Measurements from ENCODE around the gene DLL4. TPM values are rescaled to one million over a fixed set of nuclear protein-coding genes. Genes with fewer than 3 reads are reported as not detected.

DLL4 gene
- total RNA-seq, 2 donors from 2014 or later: 0.20 to 0.64 TPM

- no peaks in the 10 kb centered on the region for H3K36me3 ChIP-seq (ENCODE audit: control insufficient read depth, insufficient read depth, low read length)
- H3K4me3 Mint-ChIP-seq: no peak overlapping the region
- H3K9me3 Mint-ChIP-seq: no peaks in the 10 kb centered on the region
- no peaks in the 10 kb centered on the region for H3K36me3 Mint-ChIP-seq (ENCODE audit: low read depth)
- TF ChIP-seq CTCF (conservative IDR thresholded peaks at IDR 0.05): peak; percentile 57
- H3K4me1 Mint-ChIP-seq: no peaks in the 10 kb centered on the region
- WGBS, 2 experiments (ENCODE audit: insufficient coverage in 1 of 2, insufficient read length in 1 of 2): 68 to 82% methylated on average over 5 to 11 of the region's 11 CpGs
- no peak overlapping the region for H3K4me3 ChIP-seq (ENCODE audit: low read length)
- no peak overlapping the region for H3K27ac Mint-ChIP-seq
- H3K27me3 ChIP-seq (ENCODE audit: control insufficient read depth, insufficient read depth, low read length, poor library complexity, severe bottlenecking): peaks cover 39% of the 10 kb centered on the region
- no peaks in the 10 kb centered on the region for H3K9me3 ChIP-seq (ENCODE audit: control insufficient read depth, low read length)
- no peaks in the 10 kb centered on the region for H3K4me1 ChIP-seq (ENCODE audit: control insufficient read depth, insufficient read depth, low read length)
- H3K27ac ChIP-seq (ENCODE audit: low read depth, low read length): no peak overlapping the region
- H3K9ac ChIP-seq (ENCODE audit: extremely low read depth, low read length, poor library complexity, severe bottlenecking): no peak overlapping the region
- no peak for DNase-seq
- H3K27me3 Mint-ChIP-seq (ENCODE audit: insufficient read depth): peaks cover 61% of the 10 kb centered on the region
Measured at GRCh38 chr15:40917585-40917984, 11.6 kb upstream of the DLL4 start.

GRCh38 chr15:40918146-40918798, 10.9 kb upstream of the DLL4 start:
- Histone ChIP-seq H3K4me1 (ENCODE audit: control insufficient read depth, insufficient read depth, low read length) (no peaks in the 10 kb centered on the region), H3K36me3 (ENCODE audit: control insufficient read depth, insufficient read depth, low read length) (no peaks in the 10 kb centered on the region), H3K27ac (ENCODE audit: low read depth, low read length) (no peak overlapping the region), H3K27me3 (ENCODE audit: control insufficient read depth, insufficient read depth, low read length, poor library complexity, severe bottlenecking) (peaks cover 46% of the 10 kb centered on the region), H3K4me3 (ENCODE audit: low read length) (no peak overlapping the region), H3K9me3 (ENCODE audit: control insufficient read depth, low read length) (no peaks in the 10 kb centered on the region), H3K9ac (ENCODE audit: extremely low read depth, low read length, poor library complexity, severe bottlenecking) (no peak overlapping the region)
- Mint-ChIP-seq H3K9me3 (no peaks in the 10 kb centered on the region), H3K36me3 (ENCODE audit: low read depth) (no peaks in the 10 kb centered on the region), H3K4me1 (no peaks in the 10 kb centered on the region), H3K4me3 (no peak overlapping the region), H3K27me3 (ENCODE audit: insufficient read depth) (peaks cover 68% of the 10 kb centered on the region), H3K27ac (no peak overlapping the region)
- no peak for TF ChIP-seq CTCF (conservative IDR thresholded peaks at IDR 0.05)
- DNase-seq: no peak
- 87 to 89% methylated on average over 10 to 15 of the region's 15 CpGs for WGBS, 2 experiments (ENCODE audit: insufficient coverage in 1 of 2, insufficient read length in 1 of 2)

- H3K36me3 ChIP-seq (ENCODE audit: control insufficient read depth, insufficient read depth, low read length): no peaks in the 10 kb centered on the region
- no peaks in the 10 kb centered on the region for H3K4me1 Mint-ChIP-seq
- no peak overlapping the region for H3K4me3 Mint-ChIP-seq
- H3K4me3 ChIP-seq (ENCODE audit: low read length): no peak overlapping the region
- H3K27me3 Mint-ChIP-seq (ENCODE audit: insufficient read depth): peaks cover 74% of the 10 kb centered on the region
- H3K27ac Mint-ChIP-seq: no peak overlapping the region
- DNase-seq: no peak
- TF ChIP-seq CTCF (conservative IDR thresholded peaks at IDR 0.05): no peak
- H3K27me3 ChIP-seq (ENCODE audit: control insufficient read depth, insufficient read depth, low read length, poor library complexity, severe bottlenecking): peaks cover 53% of the 10 kb centered on the region
- no peak overlapping the region for H3K9ac ChIP-seq (ENCODE audit: extremely low read depth, low read length, poor library complexity, severe bottlenecking)
- no peaks in the 10 kb centered on the region for H3K4me1 ChIP-seq (ENCODE audit: control insufficient read depth, insufficient read depth, low read length)
- no peaks in the 10 kb centered on the region for H3K9me3 Mint-ChIP-seq
- WGBS, 2 experiments (ENCODE audit: insufficient coverage in 1 of 2, insufficient read length in 1 of 2): 66 to 88% methylated on average over 11 to 19 of the region's 19 CpGs
- no peak overlapping the region for H3K27ac ChIP-seq (ENCODE audit: low read depth, low read length)
- no peaks in the 10 kb centered on the region for H3K9me3 ChIP-seq (ENCODE audit: control insufficient read depth, low read length)
- H3K36me3 Mint-ChIP-seq (ENCODE audit: low read depth): no peaks in the 10 kb centered on the region
Measured at GRCh38 chr15:40918799-40919392, 10.2 kb upstream of the DLL4 start.
